ENCODE results near the gene HEPN1. TPM values are rescaled to one million over a fixed set of nuclear protein-coding genes. Genes with fewer than 3 reads are reported as not detected.
A peak's percentile ranks its signal among the peaks of the same experiment; 100 is the strongest.

The HEPN1 gene
- total and polyA plus RNA-seq, 2 donors (not counting 3 experiments of a cell fraction or from before 2014, with no cell fraction given) = not detected

DNA sequence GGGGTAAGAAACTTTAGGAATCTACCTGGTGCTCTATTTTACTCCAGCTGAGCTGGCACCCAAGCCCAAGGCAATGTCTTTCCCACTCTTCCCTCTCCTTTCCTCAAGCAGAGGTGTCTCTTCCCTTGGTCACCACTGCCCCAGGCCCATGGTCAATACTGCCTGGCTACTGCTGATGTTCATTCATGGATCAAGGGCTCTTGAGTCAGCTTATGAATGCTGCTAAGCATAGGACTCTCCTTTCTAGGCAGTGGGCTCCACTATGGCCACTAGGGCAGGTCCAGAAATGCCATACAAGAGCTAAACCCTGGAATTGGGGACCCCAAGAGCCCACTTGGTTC lies 2.7 kb upstream of the HEPN1 start:
- CTCF ChIA-PET = interaction anchor here (1.3 to 2.4 kb wide), 6 partner anchors 10 to 177 kb away, joined by 3 to 14 read pairs (median 3); partner anchors contain the start of genes NRGN and ROBO4
- dilution Hi-C loops (cut with MboI; ENCODE audit: extremely low pct_ligation_motif_present, low sequenced_read_pairs) = no loop called here

More for the DNA sequence above, 2.7 kb upstream of the HEPN1 start:
- intact Hi-C loops (cut with micrococcal nuclease) = no loop called here
- Histone ChIP-seq H2AFZ (ENCODE audit: low read depth, low read length) (no peak overlapping the region), H3K4me3 (replicated peaks in 1 of 3; ENCODE audit: insufficient read depth in 1 of 3, low read depth in 1 of 3, low read length in 3 of 3) (no peak overlapping the region), H3K9me1 (replicated peaks; ENCODE audit: control insufficient read depth, extremely low read depth, insufficient read depth, low read length) (no peaks in the 10 kb centered on the region), H3K9me3 (replicated peaks; ENCODE audit: control insufficient read depth, insufficient read depth, low read length) (no peaks in the 10 kb centered on the region), H3K79me2 (ENCODE audit: control insufficient read depth, insufficient read depth, low read length) (no peaks in the 10 kb centered on the region), H3K36me3 (ENCODE audit: control insufficient read depth in 2 of 2, extremely low read depth in 1 of 2, insufficient read depth in 2 of 2, low read length in 2 of 2) (no peaks in the 10 kb centered on the region), H4K20me1 (replicated peaks; ENCODE audit: control insufficient read depth, extremely low read depth, insufficient read depth, low read length) (no peaks in the 10 kb centered on the region), H3K27ac (ENCODE audit: insufficient read depth, low read depth, low read length) (peak overlapping the region; percentile 83), H3K27me3 (ENCODE audit: control insufficient read depth in 2 of 2, insufficient read depth in 2 of 2, low read length in 2 of 2) (no peaks in the 10 kb centered on the region), H3K4me1 (ENCODE audit: control insufficient read depth, extremely low read depth, insufficient read depth, low read length) (peaks cover 17% of the 10 kb centered on the region), H3K4me2 (ENCODE audit: insufficient read depth, low read length) (peak overlapping the region; percentile 54), H3K9ac (replicated peaks; ENCODE audit: extremely low read depth, insufficient read depth, low read length) (no peak overlapping the region)
- no peak for TF ChIP-seq GATA2 (IDR thresholded peaks at IDR 0.05; ENCODE audit: insufficient read depth, insufficient read length, low read depth, low read length)
- TF ChIP-seq MYC (IDR thresholded peaks at IDR 0.05; ENCODE audit: low read depth, low read length) = no peak
- no peak for TF ChIP-seq FOS (IDR thresholded peaks at IDR 0.05; ENCODE audit: borderline replicate concordance, insufficient read depth, low read length)
- no peak for TF ChIP-seq JUN (IDR thresholded peaks at IDR 0.05; ENCODE audit: borderline replicate concordance, insufficient read depth, insufficient read length, low read depth)
- TF ChIP-seq, protein P1, sequence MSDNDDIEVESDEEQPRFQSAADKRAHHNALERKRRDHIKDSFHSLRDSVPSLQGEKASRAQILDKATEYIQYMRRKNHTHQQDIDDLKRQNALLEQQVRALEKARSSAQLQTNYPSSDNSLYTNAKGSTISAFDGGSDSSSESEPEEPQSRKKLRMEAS (IDR thresholded peaks at IDR 0.05; ENCODE audit: insufficient read depth, insufficient read length) = no peak
- no peak for TF ChIP-seq POLR2A (IDR thresholded peaks at IDR 0.05; ENCODE audit: low read depth, low read length)
- TF ChIP-seq, protein P2, sequence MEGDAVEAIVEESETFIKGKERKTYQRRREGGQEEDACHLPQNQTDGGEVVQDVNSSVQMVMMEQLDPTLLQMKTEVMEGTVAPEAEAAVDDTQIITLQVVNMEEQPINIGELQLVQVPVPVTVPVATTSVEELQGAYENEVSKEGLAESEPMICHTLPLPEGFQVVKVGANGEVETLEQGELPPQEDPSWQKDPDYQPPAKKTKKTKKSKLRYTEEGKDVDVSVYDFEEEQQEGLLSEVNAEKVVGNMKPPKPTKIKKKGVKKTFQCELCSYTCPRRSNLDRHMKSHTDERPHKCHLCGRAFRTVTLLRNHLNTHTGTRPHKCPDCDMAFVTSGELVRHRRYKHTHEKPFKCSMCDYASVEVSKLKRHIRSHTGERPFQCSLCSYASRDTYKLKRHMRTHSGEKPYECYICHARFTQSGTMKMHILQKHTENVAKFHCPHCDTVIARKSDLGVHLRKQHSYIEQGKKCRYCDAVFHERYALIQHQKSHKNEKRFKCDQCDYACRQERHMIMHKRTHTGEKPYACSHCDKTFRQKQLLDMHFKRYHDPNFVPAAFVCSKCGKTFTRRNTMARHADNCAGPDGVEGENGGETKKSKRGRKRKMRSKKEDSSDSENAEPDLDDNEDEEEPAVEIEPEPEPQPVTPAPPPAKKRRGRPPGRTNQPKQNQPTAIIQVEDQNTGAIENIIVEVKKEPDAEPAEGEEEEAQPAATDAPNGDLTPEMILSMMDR (IDR thresholded peaks at IDR 0.05; ENCODE audit: extremely low read depth in 1 of 2, insufficient read depth in 1 of 2, low read depth in 1 of 2, low read length in 2 of 2) = no peak
- TF ChIP-seq POLR2AphosphoS5 (IDR thresholded peaks at IDR 0.05; ENCODE audit: insufficient read depth, low read depth, low read length) = no peak
- no peak for TF ChIP-seq EZH2 (IDR thresholded peaks at IDR 0.05; ENCODE audit: borderline replicate concordance, low read depth, low read length, severe bottlenecking)
- POLR2A ChIA-PET = interaction anchor here (1.2 kb wide), 1 partner anchor 16 kb away, joined by 5 read pairs; no protein-coding TSS in a partner anchor
- BruUV-seq (replicated peaks) = TSS peak; percentile 86
- FAIRE-seq (no peak), DNase-seq (ENCODE audit: low read depth, low spot score) (no peak)

All from endothelial cell of umbilical vein (primary cell).